Retinal pigment epithelial cell (primary cell): ENCODE measurements around the gene SLC25A10.

Experiments used
- DNase-seq: peaks from one replicate; pipeline ENCODE4 v3.0.0-alpha.2; 2010; ENCODE audit warnings: low read depth
- H3K4me3 ChIP-seq: 2 replicates; pipeline ENCODE4 v1.5.1; 2011; ENCODE audit warnings: mild to moderate bottlenecking, low read length, control low read depth, moderate library complexity
- CTCF ChIP-seq: conservative IDR thresholded peaks from 2 replicates; pipeline ENCODE4 v1.5.1; 2011; ENCODE audit warnings: low read depth, low read length, control low read depth, inconsistent platforms

SLC25A10 gene

GRCh38 chr17:81719410-81720266 lies 7.6 kb downstream of the SLC25A10 start:
- no peak for DNase-seq
- no peak for TF ChIP-seq CTCF
- no peak overlapping the region for H3K4me3 ChIP-seq

GRCh38 chr17:81720267-81721071 lies 8.4 kb downstream of the SLC25A10 start:
- H3K4me3 ChIP-seq, result no peak overlapping the region
- DNase-seq, result no peak
- TF ChIP-seq CTCF, result no peak

GRCh38 chr17:81722184-81723120 lies 10.4 kb downstream of the SLC25A10 start:
- TF ChIP-seq CTCF, result no peak
- DNase-seq, result no peak
- H3K4me3 ChIP-seq, result no peak overlapping the region

- no peak for TF ChIP-seq CTCF
- DNase-seq, result no peak
- no peak overlapping the region for H3K4me3 ChIP-seq
Observed at GRCh38 chr17:81723651-81724209, 11.6 kb downstream of the SLC25A10 start.

- DNase-seq, result no peak
- H3K4me3 ChIP-seq, result no peak overlapping the region
- TF ChIP-seq CTCF, result no peak
Observed at GRCh38 chr17:81725439-81725838, 13.4 kb downstream of the SLC25A10 start.

GRCh38 chr17:81726004-81726403 lies 13.9 kb downstream of the SLC25A10 start:
- TF ChIP-seq CTCF, result no peak
- no peak for DNase-seq
- no peak overlapping the region for H3K4me3 ChIP-seq
